HG03469 (cell line): ENCODE measurements around the gene DGKQ.
"Not testable (repeated sequence)": the region's sequence is repeated elsewhere in the genome, so short reads cannot be mapped to it uniquely, and the experiment has no call there.

Experiments used
- ATAC-seq: cut with Tn5 transposase; IDR thresholded peaks from one replicate; pipeline ENCODE4 v1.9.1; 2021; ENCODE audit warnings: mild to moderate bottlenecking, moderate library complexity, moderate number of reproducible peaks; ENCODE audit not compliant: unreplicated experiment

The DGKQ gene

DNA sequence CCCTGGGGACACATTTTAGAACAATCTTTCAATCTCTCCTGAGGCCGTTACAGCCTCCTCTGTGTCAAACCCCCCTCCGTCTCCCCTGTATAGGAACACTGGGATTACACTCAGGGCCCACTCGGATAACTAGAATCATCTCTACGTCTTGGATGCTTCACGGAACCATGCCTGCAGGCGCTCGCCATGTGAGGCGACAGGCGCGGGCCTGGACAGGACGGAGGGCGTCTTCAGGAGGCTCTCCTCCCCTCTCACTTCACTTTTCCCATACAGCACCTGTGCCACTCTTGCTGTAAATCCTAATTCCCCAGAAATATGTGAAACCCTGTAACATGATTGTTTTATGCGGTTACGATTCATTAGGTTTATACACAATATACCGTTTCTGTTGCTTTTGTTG, 9.4 kb upstream of the DGKQ start:
- no peak for ATAC-seq

DNA sequence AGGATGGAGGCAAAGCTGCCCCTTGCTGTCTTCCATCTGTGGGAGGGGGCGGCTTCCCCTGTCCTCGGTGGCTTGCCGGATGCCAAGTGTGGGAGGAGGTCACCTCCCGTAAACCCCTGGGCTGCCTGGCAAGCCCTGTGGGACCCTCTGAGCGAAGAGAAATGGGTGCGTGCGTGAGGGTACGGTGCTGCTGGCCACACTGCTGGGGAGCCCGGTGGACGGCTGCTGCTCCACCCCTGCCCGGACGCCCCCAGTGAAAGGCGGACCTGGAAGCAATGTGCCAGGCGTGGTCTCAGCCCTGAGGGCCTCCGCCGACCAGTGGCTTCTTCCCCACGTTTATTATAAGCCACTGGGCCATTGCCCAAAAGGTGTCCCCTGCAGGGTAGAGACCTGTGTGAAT, 8.9 kb upstream of the DGKQ start:
- no peak for ATAC-seq

DNA sequence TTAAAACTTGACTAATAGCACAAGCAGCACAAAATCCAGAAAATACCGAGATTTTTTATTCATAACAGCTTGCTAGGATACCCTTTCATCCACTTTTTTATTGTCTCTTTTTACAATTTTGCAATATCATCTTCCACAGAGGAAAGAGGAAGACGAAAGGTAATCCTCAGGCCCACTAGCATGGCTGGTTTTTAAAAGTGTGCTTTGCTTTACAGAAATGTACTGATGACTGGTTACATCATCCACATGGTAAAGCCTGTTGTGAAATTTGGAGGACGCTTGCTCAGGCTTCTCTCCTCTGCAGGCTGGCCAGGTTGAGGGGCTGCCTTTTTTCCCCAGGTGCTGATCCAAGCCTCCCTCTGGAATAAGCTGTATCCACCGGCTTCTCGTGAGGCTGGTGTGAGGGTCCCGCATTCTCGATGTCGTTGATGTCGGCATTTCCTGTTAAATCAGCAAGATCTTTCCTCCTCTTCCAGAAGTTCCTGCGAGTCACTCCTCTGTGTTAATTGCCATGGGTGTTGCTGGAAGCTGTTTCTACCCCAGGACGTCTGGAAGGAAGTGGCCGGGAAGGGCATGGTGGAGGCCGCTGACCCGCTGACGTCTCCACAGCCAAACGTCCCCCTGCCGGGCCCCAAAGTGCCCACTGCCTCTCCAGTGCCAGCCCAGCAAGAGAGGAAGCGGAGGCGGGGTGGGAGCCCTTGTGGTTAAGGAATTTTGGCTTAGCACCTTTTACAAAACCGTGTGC, 5.8 kb upstream of the DGKQ start:
- ATAC-seq = no peak

DNA sequence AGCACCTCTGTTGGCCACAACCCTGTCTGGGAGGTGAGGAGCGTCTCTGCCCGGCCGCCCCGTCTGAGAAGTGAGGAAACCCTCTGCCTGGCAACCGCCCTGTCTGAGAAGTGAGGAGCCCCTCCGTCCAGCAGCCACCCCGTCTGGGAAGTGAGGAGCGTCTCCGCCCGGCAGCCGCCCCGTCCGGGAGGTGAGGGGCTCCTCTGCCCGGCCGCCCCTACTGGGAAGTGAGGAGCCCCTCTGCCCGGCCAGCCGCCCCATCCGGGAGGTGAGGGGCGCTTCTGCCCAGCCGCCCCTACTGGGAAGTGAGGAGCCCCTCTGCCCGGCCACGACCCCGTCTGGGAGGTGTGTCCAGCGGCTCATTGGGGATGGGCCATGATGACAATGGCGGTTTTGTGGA, 2.6 kb upstream of the DGKQ start:
- ATAC-seq = not testable (repeated sequence)

DNA sequence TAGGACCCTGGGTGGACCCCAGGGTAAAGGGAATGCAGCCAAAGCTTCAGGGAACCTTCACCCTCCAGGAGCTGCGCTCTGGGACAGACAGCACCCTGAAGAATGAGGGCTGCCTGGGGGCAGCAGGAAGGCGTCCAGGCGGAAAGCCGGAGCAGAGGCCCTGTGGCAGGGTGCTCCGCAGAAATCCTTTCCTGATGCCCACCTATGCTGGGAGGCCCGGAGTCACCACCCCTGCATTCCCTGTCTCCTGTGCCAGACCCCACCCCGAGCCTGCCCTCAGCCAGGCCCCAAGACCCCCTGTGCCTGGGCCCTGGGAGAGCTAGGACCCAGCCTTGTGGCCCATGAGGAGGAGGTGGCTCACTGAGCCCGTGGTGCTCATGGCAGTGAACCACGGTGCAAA, 1.3 kb upstream of the DGKQ start:
- ATAC-seq = no peak

DNA sequence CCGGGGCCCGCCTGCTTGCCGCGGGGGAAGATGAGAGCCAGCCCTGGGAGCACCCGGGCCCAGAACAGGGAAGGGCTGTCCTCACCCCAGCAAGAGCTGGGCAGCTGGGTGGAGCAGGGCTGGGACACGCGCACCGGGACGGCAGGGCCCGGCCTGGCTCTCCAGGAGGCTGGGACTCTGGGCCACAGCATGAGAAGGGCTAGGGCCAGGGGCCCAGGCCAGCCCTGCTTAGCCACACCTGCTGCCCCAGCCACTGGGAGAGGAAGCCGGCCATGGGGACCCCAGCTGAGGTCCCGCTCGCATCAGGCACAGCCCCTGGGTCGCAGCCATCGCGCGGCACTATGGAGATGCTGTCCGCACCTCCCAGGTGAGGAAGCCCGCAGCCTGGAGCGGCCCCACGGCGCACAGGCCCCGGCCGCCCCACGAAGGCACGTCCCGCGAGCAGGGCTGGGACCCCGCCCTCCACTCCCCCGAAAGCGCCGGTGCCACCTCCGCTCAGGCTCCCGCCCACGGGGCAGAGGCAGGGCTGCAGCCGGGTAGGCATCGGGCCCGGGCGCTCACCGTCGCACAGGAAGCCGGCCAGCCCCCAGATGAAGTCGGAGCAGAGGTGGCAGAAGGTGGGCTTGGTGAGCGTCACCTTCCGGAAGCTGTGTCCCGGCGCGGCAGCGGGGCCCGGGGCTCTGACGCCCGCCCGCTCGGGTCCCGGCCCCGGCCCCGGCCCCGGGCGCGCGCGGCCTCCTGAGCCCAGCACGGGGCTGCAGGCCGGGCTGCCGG, 531 bp downstream of the DGKQ start:
- ATAC-seq = no peak

DNA sequence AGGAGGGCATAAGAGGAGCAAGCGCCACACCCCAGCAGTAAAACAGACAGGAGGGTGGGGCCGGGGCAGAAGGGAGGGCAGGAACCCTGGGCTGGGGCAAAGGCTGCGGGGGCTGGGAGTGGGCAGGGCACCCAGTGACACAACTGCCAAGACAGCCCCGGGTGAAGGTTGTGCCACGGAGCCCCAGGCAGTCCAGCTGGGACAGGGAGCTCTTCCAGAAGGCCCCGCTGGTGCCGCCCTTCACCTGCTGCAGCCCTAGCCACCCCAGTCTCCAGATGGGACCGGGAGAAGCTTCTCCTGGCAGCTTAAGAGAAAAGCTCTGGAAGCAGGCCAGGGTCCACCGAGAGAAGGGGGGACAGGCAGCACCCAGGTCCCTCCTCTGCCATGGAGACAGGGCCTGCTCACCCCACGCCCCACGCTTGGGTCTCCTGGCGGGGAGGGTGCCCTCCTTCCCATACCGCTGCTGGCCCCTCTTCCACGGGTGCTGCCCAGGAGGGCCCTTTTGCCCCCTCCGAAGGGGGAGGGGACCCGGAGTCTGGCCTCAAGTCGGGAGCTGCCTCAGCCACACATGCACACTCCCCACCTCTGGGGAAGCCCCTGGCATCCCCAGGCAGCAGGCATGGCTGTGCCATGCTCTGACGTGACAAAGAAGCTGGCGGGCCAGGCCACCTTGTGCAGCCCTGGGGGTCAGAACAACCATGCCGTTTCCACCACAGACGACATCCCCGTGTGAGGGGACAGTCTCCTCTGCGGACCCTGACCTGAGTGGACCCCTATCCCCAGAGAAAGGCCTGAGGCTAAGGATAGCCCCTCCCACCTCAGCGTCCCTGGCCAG, 1.5 kb downstream of the DGKQ start:
- no peak for ATAC-seq

DNA sequence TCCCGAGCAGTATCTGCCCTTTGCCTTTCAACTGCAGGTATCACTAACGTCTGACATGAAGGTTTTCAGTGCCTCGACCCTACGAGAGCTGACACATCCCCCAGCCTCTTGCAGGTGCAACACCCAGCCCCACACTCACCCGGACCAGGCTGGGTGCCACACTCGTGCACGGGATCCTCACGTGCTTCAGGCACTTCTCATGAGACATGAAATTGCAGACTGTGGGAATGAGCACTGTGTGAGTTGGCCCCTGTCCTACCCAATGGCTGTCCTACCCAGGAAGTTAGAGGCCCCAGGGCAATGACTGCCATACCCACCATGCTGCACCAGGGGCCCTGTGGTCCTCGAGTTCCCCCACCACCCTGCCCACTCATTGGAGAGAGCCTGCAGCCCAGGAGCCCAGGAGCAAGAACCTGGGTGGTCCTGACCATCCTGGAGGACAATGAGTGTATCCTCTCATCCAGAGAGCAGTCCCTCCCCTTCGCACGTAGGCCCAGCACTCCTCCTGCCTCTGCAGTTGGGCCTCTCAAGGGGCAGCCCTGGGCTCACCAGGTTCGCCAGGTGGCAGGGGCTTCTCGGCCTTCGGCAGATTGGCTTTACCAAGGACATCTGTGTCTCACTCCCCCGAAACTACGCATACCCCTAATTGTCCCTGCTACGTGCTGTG, 2.4 kb downstream of the DGKQ start:
- ATAC-seq = no peak

DNA sequence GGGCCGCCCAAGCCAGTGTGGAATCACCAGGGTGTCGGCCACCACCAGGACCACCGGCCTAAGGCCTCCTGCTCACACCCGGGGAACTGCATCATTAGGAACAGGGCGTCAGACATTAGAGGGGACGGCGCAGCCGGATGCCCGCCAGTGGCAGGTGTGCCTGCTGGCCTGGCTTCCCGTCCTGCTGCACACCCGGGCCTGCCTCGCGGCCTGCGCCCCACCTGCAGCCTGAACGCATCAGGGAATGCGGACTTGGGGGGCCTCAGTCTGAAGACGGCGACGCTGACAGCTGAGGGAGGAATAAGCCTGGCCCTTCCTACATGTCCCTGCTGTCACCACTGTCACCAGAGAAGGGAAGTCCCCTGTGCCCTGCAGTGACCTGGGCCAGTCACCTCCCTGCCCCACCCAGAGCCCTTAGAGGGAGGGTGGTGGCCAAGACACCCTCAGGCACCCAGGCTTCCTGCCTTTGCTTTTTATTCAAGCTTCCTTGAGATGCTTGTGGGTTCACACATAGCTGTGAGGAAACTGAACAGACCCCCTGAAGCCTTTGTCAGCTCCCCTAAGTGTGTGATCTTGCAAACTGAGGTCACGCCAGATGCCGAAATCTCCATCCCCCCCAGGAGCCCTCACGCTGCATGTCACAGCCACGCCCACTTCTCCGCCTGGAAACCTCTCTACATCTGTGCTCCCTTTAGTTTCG, 3.2 kb downstream of the DGKQ start:
- no peak for ATAC-seq

DNA sequence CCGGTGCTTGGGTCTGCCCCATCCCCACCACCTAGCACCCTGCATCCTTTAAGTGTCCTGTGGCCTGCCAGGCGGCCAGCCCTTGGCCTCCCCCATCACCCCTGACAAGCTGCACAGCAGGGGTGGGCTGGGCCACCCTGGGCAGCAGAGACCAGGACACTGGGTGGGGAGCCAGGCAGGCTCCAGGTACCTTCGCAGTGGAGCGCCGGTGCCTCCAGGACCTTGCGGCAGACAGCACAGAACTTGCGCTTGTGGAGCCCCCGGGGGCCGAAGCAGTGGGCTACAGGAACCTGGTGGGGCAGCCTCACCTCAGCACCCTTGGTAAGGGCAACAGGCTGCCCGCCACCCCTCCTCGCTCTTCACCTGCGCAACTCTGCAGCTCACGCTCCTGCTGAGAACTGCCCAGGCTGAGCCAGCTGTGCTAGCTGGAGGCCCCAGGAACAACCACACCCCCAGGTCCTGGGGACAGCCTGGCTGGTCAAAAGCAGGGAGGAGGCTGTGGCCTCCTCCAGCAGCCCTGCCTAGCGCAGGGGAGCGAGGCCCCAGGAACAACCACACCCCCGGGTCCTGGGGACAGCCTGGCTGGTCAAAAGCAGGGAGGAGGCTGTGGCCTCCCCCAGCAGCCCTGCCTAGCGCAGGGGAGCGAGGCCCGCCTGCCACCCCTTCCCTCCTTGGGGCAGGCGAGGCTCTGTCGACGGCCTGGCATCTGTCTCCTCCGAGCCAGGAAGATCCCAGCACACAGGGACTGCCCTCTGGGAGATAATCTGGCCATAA, 4.6 kb downstream of the DGKQ start:
- ATAC-seq = no peak

DNA sequence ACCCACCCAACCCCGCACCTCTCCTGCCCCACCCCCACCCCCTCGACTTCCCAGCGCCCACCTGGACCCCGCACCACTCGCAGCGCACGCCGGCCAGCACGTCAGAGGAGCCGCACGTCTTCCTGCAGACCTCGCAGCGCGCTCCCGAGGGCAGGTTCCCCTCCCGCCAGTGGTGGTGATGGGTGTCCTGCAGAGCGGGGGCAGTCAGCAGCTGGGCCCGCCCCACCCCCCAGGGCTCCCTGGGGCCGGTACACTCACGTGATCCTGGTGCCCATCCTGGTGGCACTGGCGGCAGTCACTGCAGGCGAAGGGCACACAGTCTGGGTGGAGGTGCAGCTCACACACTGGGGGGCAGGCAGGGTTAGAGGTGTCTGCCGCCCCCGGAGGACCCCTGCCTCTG, 5.1 kb downstream of the DGKQ start:
- no peak for ATAC-seq

DNA sequence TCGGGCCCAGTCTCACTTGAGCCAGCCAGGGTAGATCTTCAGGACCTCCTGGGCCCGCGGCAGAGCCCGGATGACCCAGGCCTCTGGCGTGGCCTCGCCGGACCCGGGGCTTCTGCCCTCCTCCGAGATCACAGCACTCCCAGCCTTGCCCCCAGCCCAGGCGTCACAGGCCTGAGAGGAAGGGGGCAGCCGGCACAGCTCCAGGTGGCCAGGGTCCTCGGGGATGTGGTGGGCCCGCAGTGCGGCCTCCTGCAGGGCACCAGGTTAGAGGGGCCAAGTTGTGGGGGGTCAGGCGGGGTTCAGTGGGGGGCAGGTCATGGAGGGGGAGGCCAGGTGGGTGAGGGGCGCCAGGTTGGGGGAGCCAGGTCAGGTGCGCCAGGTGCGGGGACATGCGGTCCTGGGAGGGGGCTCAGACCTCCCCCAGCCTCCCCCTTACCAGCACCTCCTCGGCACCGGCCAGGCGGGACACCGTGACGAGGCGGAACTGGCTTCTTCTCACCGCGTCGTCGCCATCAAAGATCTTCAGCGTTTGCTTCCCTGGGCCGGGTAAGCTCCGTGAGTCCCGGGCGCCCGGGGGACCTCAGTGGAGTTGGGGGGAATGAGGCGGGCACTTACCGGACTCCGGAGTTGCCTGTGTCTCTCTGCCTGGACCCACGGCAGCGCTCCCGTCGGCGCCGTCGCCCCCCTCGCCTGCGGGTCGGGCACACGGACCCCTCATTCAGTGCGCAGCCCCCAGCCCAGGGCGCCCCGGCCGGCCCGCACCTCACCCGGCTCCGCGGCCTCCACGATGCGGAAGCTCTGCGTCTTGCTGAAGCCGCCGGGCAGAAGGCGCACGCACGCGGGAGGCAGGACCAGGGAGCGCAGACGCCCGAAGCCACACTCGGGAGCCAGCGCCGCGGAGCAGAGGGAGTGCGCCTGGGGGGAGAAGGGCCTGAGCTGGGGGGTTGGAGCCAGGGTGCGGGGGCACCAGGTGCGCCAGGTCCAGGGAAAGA, 6.0 kb downstream of the DGKQ start:
- ATAC-seq = no peak

DNA sequence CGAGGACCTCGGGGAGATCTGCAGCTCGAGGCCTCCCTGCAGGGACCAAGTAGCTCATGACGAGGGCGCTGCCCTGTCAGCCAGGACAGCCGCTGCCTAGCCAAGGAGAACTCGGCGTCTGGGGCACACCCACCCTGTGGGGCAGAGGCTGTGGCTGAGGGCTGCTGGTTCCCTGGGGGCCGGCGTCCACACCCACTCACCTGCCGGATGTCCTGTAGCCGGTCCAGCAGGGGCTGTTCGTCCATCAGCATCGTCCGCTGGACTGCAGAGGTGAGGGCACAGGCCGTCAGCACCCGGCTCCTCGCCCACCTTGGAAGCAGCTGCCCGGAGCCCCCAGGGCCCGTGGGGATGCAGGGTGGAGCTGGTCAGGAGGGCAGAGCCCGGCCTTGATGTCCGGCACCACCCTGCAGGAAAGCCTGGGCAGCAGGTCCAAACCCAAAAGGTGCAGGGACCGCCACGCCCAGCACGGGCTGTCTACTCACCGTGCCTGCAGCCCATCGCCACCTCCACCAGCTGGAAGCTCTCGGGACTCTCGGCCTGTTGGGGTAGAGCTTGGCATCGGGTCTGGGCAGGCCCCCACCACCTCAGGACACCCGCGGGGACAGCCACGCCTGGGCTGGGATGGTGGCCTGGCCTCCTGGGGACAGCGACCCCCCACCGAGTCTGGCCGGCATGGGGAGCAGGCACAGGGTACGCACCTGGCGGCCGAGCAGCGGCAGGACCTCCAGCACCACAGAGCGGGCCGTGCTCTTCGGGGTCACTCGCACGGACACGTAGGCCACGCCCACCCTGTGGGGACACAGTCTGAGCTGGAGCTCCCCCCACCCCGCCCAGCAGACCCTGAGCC, 6.9 kb downstream of the DGKQ start:
- ATAC-seq = no peak

DNA sequence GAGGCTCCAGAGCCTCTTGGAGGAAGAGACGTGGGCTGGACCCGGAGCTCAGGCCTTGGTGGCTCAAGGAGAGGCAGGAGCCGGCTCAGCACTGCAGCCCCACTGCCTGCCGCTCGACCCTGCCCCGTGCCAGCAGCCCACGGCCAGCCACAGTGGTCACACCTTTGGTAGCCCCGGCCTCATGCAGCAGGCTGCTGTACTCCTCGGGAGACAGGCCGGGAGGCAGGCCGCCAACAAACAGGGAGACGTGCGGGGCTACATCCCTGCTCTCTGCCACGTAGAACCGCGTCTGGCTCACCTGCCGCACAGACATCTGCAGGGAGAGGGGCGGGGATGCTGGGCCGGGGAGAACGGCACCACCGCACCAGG, 7.6 kb downstream of the DGKQ start:
- no peak for ATAC-seq

DNA sequence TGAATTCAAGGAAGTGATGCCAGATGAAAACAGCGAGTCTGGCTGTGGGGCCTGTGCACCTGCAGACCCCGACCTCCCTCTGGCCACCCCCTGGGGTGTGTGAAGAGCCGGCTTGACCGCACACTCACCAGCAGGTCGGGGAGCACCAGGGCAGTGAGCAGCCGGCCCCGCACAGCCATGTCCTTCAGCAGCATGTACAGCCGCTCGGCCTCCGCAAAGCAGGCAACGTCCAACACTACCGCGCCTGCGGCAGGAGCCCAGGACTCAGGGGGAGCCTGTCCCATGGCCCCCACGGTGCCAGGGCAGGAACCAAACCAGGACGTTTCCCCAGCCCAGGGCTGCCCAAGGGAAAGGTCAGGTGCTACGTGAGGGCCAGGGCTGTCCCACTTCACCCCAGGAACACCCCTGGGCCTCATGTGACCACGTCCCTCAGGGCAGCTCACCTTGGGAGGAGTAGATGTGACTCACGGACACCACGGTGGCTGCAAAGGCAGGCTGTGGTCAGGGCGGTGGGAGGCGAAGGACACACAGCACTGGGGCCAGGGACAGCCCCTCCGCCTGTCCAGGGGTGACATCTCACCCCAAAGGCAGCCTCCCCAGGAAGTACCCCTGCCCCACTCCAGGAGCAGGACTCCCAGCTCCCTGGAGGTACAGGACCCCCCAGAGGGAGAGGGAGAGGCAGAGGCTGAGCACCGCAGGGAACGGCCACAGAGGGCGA, 8.2 kb downstream of the DGKQ start:
- ATAC-seq = no peak

DNA sequence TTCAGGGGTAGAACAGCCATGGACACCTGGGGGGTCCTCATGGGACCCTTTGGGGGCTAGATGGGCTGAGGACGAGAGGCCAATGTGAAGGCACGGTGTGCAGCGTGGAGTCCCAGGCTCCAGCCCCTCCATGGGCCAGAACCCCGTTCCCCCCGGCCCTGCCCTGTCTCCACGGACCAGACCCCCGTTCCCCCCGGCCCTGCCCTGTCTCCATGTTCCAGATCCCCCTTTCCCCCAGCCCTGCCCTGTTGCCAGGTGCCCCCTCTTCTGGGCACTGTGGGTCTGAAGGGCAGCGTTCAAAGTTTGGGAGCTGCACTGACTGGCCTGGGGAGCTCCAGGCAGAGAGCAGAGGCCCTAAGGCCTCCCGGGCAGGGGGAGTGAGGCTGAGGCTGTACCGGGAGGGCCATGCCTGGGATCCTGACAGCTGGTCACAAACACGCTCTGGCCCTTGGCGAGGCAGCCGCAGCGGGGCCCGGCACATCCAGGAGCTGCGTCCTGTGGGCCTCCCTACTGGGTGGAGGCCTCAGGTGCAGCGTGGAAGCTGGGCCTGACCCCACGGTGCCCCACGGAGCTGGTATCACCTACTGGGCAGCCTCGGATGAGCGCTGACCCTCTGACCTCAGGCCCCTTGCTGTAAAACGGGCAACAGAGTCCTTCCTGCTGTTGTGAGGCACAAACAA, 8.9 kb downstream of the DGKQ start:
- no peak for ATAC-seq
